HCT116 (cell line): Measurements from ENCODE around the gene CGB2.

Source experiments
- CTCF ChIP-seq, 3 experiments: fragments of 200-600 bp in 1 of 3; sonication (generic) in 1 of 3; IDR thresholded peaks in 2 of 3; conservative IDR thresholded peaks in 1 of 3; 2 replicates each; pipeline ENCODE4 v1.5.1; 2012 to 2017; ENCODE audit warnings: low read depth in 2 of 3, low read length in 2 of 3, antibody characterized with exemption in 1 of 3, borderline replicate concordance in 1 of 3, control low read depth in 1 of 3, mild to moderate bottlenecking in 1 of 3, mixed read lengths in 1 of 3, mixed run types in 1 of 3, moderate library complexity in 1 of 3; ENCODE audit not compliant: insufficient read depth in 1 of 3
- MAX ChIP-seq: IDR thresholded peaks from 2 replicates; pipeline ENCODE4 v1.6.1; 2012
- POLR2A ChIP-seq: IDR thresholded peaks from 2 replicates; pipeline ENCODE4 v1.7.0; 2011; ENCODE audit warnings: borderline replicate concordance; ENCODE audit not compliant: insufficient read depth, insufficient read length; ENCODE audit errors: extremely low read depth
- YY1 ChIP-seq: IDR thresholded peaks from 2 replicates; pipeline ENCODE4 v1.6.1; 2011; ENCODE audit warnings: low read length, low read depth, moderate library complexity, mild to moderate bottlenecking; ENCODE audit not compliant: insufficient replicate concordance; ENCODE audit errors: extremely low read depth

- TF ChIP-seq CTCF (IDR thresholded peaks at IDR 0.05 in 2 of 3, conservative IDR thresholded peaks at IDR 0.05 in 1 of 3; ENCODE audit: borderline replicate concordance in 1 of 3, insufficient read depth in 1 of 3, low read depth in 2 of 3, low read length in 2 of 3) (peak in 1 of 3 experiments; percentile 12; a peak in 1 of 6 replicates), POLR2A (peak; percentile 30), MAX (peak; percentile 55), YY1 (no peak)
Measured at GRCh38 chr19:49056101-49056901, 24.6 kb downstream of the CGB2 start.
